Measurements from ENCODE around the gene IGIP.
A peak's percentile ranks its signal among the peaks of the same experiment; 100 is the strongest.

The IGIP gene
- total RNA-seq, result 0.07 to 4.3 (median 1.8) reads per million in 17 experiments

DNA sequence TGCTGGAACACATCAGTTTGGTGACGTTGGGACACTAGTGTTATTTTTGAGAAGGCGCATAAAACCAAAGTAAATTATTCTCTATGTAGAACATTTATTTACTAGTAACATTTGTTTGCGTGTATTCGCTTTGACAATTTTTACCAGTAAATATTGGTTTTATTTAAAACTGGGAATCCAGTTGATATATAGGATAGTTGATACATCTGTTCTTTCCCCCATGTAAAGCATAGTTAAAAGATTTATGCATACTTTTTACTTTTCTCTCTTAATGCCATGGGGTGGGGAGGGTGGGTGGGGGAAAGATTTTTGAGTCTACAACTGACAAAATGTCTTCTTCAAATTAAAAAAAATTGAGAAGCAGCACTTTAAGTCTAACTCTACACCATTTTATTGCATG, at the start of gene IGIP:
TSS of gene IGIP (plus strand) at position 301 of the 400 bp plus-strand sequence. CDS start 2,540 bp downstream, outside the sequence.
- DNase-seq, result no peak

DNA sequence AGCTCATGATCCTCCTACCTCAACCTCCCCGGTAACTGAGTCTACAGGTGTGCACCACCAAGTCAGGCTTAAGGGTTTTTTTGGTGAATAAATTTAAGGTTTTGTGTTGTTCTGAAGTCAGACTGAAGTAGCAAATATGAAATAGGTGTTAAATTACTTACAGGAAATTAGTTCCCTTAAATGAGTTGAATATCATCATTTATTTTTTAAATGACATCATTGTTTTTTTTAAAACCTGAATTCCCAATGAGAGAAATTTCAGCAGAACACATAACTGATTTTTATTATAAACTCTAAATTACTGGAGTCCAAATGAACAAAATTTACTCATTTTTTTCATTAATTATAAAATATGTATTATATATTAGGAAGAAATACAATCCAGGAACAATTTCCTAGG, 49.6 kb upstream of the IGIP start:
- DNase-seq, result no peak

DNA sequence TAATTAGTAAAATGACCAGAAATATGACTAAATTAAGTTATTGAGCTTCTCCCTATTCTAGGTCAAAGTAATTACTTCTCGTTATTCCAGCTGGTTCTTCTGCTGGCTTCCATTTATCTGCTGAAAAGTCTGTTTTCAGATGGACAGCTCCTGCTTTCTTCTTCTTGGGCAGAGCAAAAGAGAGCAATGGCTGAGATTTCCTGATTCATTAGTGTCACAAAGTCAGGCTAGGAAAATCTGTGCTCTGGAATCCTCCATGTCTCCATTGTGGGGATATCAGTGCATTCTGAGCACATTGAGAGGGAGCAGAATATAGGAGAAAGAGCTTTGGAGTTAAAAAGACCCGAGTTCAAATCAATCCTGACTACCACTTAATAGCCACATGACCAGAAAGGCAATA, 48.9 kb upstream of the IGIP start:
- no peak for DNase-seq

DNA sequence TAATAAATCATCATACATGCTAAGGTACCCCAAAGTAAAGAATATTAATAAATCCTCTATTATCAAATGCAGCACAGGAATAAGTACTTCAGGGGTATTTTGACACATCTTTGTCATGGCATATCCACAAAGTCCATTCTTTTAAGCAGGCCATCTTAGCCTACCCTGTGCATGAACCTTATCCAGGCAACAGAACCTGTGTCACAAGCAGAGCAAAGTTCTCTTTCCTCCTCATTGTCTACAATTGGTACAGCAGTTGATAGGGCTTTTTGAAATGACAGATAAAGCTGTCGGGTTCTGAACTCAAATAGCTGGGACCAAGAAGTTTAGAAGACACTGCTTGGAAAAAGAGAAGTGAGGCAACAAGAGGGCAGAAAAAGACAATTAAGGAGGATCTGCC, 42.6 kb upstream of the IGIP start:
- no peak for DNase-seq

DNA sequence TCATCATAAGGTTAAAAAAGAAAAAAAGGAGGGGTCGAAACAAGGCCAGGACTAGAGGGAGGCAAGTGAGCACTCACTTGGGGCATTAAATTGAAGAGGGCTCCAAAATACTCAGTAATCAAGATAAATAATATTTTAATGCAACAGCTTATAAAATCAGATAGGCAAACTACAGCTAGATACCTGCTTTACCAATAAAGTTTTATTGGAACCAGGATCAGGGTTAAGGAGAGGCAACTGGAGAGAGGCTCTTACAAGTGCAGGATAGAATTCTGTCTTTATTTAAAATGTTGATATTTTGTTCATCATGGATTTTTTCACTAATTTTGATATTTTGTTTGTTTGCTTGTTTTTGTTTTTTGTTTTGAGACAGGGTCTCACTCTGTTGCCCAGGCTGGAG, 42.1 kb upstream of the IGIP start:
- no peak for DNase-seq

DNA sequence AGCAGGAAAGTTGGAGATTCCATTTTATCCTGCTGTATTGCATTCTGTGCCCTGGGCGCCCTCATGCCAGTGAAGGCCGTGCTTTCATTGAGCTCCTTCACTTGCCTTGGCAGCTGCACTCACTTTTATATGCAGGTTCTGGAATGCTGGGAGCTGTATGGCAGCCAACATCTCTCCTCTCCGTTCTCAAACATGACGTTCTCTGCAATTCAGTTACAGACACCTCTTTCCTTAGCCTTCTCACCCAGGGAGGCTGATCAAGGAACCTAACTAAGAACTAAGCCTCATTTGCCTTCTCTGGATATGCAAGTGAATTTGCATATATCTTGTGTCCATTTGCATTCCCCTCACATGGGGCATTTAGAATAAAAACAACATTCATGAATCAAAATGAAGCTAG, 41.2 kb upstream of the IGIP start:
- DNase-seq, result no peak

DNA sequence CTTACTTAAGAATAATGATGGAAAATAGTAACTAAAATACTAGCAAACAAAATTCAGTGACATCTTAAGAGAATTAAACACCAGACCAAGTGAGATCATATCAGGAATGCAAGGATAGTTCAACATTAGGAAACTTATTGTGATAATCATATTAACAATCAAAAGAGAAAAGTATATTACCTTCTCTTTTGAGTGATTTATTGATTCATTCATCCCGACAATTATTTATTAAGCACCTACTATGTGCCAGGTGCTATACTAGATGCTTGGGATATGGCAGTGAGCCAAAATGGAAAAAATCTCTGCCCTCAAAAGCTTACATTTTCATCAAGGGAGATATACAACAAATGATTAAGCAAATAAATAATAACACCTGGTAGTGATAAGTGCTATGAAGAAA, 35.5 kb upstream of the IGIP start:
- DNase-seq, result no peak

DNA sequence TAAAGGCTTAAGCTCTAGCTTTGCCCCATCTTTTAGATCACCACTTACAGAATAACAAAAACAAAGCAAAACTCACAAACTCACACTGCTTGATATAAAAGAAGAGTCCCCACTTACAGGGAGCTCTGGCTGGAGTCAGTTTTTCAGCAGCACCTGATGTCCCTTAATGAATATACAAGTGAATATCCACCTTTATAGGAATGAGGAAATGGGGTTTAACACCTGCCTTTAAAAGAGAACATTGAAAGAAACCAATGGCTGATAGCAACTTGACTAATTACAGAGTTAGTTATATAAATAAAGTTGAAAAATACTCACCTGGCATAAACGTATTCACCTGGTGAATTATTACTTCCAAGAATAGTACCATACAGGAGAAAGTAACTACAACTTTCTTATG, 32.6 kb upstream of the IGIP start:
- DNase-seq, result no peak

DNA sequence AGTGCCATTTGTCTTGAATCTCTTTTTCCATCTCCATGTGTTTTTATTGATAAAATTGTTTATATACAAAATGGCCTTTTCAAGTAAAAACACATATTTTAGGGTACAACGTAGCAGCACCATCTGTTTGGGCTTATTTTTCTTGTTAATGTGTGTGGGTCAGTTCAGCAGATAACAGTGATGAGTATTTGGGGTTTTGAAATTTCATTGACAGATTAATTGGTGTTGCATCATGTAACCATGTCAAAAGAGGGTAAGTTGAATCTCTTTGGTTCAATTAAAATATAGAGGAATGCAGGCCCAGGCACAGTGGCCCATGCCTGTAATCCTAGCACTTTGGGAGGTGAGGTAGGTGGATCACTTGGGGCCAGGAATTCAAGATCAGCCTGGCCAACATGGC, 31.9 kb upstream of the IGIP start:
- DNase-seq, result no peak

DNA sequence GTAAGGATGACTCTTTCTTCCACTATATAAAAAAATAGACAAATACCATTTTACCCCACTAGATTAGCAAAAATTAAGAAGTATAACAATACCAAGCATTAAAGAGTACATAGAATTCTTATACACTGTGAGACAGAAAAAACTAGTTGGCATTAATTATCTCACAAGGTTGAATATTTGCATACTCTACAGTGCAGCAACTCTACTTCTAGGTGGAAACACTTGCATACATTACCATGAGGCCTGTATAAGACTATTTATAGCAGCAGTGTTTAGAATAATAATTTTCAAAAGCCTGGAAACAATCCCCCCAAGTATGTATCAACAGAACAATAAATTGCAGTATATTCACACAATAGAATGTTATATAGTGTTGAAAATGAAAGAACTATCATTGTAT, 30.8 kb upstream of the IGIP start:
- no peak for DNase-seq

DNA sequence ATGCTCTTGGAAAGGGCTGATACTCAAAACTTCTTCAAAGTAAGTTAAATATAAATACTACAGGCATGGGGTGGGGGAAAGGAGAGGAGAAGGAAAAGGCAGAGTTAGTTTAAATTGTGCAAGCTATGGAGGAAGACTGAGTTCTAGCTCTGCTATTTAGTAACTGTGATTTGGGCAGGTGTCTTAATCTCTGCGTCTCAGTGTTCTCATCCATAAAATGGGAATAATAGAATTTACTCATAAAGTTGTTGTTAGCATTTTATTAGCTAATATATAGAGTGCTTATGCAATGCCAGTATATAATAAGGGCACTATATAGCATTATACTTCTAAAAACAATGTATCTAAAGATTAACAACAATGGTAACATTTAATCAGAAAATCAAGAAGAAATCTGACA, 24.6 kb upstream of the IGIP start:
- DNase-seq, result no peak

DNA sequence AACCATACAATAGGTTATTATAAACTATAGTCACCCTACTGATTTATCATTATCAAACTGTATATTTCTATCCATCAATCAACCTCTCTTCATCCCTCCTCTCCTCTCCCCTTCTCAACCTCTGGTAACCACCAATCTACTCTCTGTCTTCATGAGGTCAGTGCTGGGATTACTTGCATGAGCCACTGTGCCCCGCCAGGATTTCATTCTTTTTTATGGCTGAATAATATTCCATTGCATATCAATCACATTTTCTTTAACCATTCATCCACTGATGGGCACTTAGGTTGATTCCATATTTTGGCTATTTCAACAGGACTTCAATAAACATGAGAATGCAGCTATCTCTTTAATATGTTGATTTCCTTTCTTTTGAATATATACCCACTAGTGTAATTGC, 22.6 kb upstream of the IGIP start:
- no peak for DNase-seq

DNA sequence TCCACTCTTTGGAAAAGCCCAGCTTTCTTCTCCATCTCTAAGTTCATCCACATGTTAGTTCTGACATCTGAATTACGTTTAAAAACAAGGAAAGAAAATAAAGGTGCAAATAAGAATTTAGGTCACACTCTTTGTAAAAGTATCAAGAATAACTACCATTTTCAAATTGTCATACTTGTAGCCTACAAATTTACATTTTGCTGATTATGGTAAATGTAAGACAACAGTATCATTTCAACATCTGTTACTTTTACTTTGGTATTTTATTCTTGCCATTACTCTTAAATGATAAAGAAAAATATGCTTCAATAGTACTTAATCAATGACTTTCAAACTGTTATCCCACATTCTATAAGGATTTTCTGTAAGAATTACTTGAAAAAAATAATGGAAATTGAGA, 21.6 kb upstream of the IGIP start:
- DNase-seq, result no peak

DNA sequence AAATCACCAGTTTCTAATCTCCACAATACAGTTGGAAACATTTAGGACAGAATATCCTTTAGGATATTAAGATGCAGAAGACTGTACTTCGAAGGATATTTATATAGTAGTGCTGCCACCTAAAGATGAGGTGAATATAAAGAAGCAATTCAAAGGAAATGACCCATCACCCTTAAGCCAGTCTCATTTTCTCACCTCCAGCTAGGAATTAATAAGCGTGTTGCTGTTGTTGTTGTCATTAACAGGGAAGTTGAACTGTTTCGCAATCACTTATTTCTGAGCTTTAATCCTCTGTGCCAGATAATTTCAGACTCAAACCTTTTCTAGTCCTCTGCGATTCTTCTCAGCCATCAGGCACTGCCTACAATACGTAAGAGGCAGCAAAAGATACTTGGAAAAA, 19.6 kb upstream of the IGIP start:
- peak; percentile 10 to 71 (median 48) for DNase-seq

DNA sequence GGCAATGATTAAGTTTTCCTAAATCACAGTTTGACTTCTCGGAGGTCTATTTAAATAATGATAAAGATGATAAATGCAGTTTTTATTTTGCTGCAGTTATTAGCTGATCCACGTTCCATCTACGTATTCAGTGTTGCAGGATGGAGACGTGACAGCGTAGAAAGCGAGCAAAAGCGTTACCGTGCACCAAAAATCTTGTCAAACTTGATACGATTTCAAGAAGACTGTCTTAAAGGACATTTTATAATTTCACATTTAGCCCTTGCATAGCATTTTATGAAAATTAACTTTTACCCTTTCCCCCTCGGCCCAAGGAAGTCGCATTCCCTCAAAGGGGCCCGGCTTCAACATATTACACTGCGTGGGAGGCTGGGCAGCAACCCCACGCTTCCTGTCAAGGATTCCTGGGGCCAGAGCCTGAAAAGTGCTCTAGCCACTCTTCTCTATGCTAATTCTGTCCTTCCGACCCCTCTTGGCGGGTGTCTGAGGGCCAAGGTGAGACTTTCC, 18.9 kb upstream of the IGIP start:
- no peak for DNase-seq

DNA sequence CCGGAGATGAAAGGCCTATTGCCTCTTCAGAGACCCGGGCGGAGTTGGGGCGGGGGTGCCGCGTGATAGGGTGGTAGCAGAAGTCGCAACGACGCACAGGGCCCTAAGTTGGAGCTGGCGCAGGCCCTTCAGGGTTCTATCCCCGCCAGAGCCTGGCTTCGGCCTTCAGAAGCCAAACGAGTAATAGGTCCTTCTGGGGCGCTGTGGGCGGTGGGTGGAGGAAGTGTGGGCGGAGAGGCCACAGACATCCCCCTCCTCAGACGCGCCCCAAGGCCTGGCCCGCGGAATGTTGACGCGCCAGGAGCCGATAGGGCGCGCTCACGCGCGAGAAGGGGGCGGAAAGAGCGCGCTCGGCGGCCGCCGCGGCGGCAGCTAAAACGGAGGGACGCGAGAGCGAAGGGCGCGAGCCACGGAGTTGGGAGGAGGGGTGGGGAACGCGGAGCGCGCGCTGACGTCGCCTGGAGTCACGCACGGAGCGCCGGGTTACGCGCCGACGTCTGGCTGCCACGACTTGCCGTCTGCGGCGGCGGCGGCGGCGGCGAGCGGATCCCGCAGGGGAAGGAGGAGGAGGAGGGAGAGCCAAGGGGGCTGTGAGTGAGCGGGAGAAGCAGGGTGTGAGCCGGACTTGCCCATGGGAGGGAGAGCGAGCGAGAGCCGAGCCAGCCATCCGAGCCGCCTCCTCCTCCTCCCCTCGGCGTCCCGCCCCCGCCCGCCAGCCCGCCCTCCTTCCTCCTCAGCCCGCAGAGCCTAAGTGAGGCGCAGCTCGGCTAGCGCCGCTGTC, 18.2 kb upstream of the IGIP start:
- peak; percentile 92 to 96 (median 94) for DNase-seq

DNA sequence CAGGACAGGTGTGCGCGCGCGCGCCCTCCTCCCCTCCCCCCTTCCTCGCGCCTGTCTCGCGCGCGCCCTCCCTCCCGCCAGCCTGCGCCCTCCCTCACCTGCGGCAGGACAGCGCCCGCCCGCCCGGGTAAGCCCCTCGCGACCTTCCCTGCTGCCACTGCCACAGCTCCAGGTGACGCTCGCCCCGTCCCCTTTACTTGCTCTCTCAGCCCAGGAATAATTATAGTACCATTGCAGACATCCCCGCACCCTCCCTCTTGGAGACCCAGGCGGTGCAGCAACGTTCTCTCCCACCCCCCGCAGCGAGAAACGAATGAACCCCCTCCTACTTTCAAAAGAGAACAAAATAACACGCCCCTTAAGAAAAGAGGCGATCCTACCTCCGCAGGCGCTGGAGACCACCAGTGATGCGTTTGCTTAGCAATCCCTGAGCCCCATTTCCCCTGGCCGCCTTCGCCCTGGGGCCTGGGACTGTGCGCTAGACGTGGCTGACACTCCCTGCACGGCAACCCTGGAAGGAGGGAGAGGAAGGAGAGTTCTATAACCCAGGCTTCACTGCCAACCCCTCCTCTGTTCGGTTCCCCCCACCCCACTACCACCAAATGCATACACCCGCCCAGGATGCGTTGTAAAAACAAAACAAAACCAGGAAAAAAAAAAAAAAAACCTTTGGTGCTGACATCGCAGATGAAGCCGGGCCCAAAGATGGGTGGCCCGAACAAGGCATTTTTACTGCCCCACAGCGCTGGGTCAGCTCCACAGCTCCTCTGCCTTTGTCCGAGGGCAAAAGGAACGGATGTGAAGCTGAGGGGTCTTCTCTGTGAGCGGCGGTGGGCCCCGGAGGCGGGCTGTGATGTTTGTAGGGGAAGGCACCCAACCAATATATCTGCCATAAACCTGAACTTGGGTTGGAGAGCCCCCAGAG, 17.4 kb upstream of the IGIP start:
- DNase-seq, result peak in 2 of 4 experiments; percentile 24 to 35

DNA sequence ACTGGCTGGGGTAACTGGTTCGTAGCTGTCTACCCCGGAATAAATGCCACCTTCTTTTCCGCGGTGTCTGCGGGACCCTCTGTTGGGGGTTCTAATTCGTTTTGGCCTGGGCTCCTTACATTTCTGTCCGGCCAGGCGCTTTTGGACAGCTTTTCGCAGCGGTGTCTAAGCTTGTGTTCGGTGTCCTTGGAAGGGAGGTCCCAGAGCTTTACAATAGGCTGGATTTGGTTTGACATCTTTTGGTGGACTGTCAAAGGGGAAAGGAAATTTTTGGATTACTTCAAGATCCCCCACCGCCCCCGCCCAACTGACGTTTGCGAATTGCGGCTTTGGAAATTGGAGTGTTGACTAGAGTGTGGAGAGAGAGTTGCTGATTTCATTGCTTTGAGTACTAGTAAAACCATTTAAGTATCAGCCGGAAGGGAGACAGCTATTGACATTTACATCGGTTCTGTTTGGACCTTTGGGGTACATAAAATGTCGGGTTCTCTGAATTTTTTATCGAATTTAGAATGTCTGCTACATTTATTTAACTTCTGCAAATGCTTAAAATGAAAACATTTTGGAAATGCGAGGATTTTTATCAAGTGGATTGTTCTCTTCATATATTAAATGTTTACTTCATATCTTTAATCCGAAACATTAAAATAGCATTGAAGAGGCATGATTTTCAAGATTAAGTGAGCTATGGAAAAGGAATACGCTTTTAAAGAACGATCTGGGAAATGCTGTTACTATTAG, 16.5 kb upstream of the IGIP start:
- DNase-seq, result peak in 2 of 4 experiments; percentile 3 to 7

DNA sequence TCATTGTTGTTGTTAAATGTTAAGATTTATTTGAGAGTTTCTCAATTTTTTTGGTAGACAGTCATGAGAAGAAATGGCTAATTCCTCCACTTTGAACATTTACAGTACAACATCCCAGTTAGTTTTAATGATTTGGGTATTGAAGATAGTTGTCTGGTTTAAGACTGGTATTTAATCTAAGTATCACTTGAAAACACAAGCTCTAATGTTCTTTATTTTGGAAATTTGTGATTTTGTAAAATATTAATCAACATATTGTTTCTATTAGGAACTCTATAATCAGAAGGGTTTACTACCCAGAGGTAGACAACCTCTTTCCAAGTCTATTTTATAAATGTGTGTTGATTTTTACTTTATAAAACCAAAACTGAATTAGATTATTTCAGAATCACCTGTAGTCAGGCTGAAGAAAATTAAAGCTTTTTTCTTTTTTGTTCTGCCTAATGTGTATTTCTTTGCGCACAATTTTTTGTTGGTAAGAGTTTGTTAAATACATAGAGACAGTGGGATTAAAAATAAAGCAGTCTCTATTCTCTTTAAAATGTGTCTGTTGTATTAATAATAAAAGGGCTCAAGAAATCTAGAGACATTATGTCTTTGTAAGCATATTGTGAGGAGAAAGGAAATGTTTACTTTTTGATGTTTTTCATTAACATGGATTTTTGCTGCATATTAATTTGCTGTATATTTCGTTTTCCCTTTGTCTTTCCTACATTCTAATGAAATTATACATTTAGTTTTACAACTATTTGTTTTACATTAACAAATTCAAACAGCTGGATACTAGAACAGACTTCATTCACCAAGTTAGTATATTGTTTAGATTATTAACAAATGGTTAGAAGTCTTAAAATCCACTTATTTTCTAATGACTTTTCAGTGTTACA, 15.7 kb upstream of the IGIP start:
- DNase-seq, result peak in 1 of 4 experiments; percentile 9

DNA sequence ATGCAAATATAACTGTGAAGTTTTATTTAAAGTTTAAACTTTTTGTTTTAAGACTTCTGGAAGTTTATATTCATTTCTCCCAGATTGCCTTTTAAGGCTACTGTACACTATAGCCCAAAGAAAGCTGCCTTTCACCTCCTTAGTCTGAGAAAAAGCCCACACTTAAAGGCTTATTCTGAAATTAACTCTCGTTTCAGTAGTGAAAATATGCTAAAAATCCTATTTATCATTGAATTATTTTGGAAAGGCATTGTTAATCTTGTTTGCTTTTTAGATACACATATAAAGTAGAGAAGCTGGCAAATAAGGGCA, 15.1 kb upstream of the IGIP start:
- no peak for DNase-seq

DNA sequence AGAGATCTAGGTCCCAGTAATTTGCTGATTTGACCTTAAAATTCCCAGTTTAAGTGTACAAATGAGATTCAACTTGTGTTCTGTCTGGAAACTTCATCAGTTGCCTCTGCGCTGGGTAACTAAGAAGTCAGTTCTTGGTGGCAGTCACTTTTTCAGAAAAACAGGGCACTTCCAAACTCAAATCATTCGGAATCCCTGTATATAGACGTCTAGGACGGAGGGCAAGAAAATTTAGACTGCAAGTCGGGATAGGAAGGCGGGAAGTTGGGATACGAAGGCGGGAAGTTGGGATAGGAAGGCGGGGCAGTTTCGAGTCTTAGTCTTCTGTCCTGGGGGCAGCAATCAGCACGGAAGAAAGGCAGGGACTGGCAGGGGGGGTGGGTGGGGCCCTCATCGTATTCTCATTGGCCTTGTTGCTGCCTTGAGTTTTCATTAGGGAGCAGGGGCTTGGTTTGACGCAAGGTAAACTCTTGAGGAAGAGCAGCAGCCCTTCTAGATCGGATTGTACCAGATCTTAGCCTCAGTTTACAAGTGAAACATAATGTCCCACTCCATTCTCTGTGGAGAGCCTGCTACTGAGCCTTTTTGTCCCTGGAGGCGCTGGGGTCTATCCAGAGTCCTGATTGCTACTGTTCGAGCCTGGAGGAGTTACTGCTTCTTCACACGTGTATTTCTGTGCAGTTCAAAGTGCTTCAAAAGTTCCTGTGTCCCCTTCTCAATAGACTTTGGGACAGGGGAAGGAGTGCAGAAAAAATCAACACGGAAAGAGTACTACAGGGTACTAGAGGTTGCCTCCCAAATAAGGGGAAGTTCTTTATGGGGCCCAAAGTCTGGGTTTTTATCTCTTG, 14.5 kb upstream of the IGIP start:
- DNase-seq, result peak in 3 of 4 experiments; percentile 24 to 28 (median 26)
